K562 (cell line): Measurements from ENCODE around the gene RPS19BP1. TPM values are rescaled to one million over a fixed set of nuclear protein-coding genes. Genes with fewer than 3 reads are reported as not detected.

Source experiments
- ARID1B ChIP-seq: fragments of 450-650 bp; IDR thresholded peaks from 2 replicates; pipeline ENCODE4 v1.6.1; 2016; ENCODE audit warnings: antibody characterized with exemption, mild to moderate bottlenecking, inconsistent platforms
- CC2D1A ChIP-seq: fragments of 450-650 bp; IDR thresholded peaks from 2 replicates; pipeline ENCODE4 v1.6.1; 2017; ENCODE audit warnings: mild to moderate bottlenecking
- CCAR2 ChIP-seq: fragments of 200-400 bp; formaldehyde crosslinking; IDR thresholded peaks from 2 replicates; pipeline ENCODE4 v1.6.1; 2017; ENCODE audit warnings: mild to moderate bottlenecking, low read depth, low read length
- HDAC2 ChIP-seq: fragments of 450-650 bp; IDR thresholded peaks from 2 replicates; pipeline ENCODE4 v1.6.1; 2016; ENCODE audit warnings: mild to moderate bottlenecking
- HDAC3 ChIP-seq: fragments of 450-650 bp; IDR thresholded peaks from 2 replicates; pipeline ENCODE4 v1.6.1; 2018; ENCODE audit warnings: borderline replicate concordance, mild to moderate bottlenecking, moderate library complexity; ENCODE audit not compliant: partially characterized antibody
- NFRKB ChIP-seq: fragments of 450-650 bp; IDR thresholded peaks from 2 replicates; pipeline ENCODE4 v1.6.1; 2016; ENCODE audit warnings: low read depth
- TAF9B ChIP-seq: fragments of 450-650 bp; IDR thresholded peaks from 2 replicates; pipeline ENCODE4 v1.6.1; 2018; ENCODE audit warnings: mild to moderate bottlenecking; ENCODE audit not compliant: partially characterized antibody
- TCF7 ChIP-seq: sonication (generic); IDR thresholded peaks from 2 replicates; pipeline ENCODE4 v1.6.1; 2016; ENCODE audit warnings: antibody characterized with exemption, borderline replicate concordance
- TEAD4 ChIP-seq, 2 experiments: sonication (generic) in 1 of 2; formaldehyde crosslinking in 1 of 2; IDR thresholded peaks; 2 replicates each; pipeline versions ENCODE4 v1.6.1 to v1.8.0; 2012 to 2022; ENCODE audit warnings: borderline replicate concordance in 1 of 2, inconsistent platforms in 1 of 2, low read length in 1 of 2, mild to moderate bottlenecking in 1 of 2, missing genetic modification reagents in 1 of 2
- TRIM24 ChIP-seq, 2 experiments: fragments of 450-650 bp; IDR thresholded peaks; 2 replicates each; pipeline ENCODE4 v1.6.1; 2016
- ZNF75A ChIP-seq: fragments of 450-650 bp; formaldehyde crosslinking; IDR thresholded peaks from 2 replicates; pipeline ENCODE4 v1.4.0; 2020; ENCODE audit warnings: mild to moderate bottlenecking
- polyA plus RNA-seq, 8 experiments: library from polyadenylated mRNA; depleted of rRNA in 4 of 8; stranded (reverse) in 5 of 8; unstranded in 3 of 8; fragments of >200 nt; fragmentation: Nextera tagmentation in 2 of 8; fragmentation: Illumina TruSeq in 1 of 8; extraction: Ambion mirVana in 2 of 8; extraction: Trizol in 1 of 8; gene quantifications; 2 replicates each; pipeline versions ENCODE4 v1.2.1 to v1.2.3, GENCODE V29; 2011 to 2014; ENCODE audit warnings: inconsistent platforms in 1 of 8, missing spikeins in 1 of 8
- total RNA-seq, 7 experiments: library from RNA; depleted of rRNA in 6 of 7; stranded (reverse); fragments of >200 nt in 6 of 7; fragmentation: Illumina TruSeq in 2 of 7; extraction: Trizol in 2 of 7; gene quantifications; 2 replicates each; pipeline versions ENCODE4 v1.2.1 to v1.2.3, GENCODE V29; 2011 to 2021; ENCODE audit warnings: low replicate concordance in 1 of 7
- TF ChIP-seq, protein P1 (sequence below): fragments of 450-650 bp; IDR thresholded peaks from 2 replicates; pipeline ENCODE4 v1.6.1; 2016; ENCODE audit warnings: mild to moderate bottlenecking, moderate library complexity
- TF ChIP-seq, protein P2 (sequence below): fragments of 200-800 bp; sonication (Bioruptor generic); IDR thresholded peaks from 2 replicates; pipeline ENCODE4 v1.6.1; 2017; ENCODE audit warnings: missing genetic modification characterization, missing compliant biosample characterization
- TF ChIP-seq, protein P3 (sequence below): sonication (generic); IDR thresholded peaks from 2 replicates; pipeline ENCODE4 v1.6.1; 2016

Gene RPS19BP1
- total and polyA plus RNA-seq, 9 of the 15 experiments (the other 6 are each of a cell fraction or from before 2014, with no cell fraction given), result 3.0 to 223 (median 84.3) TPM

DNA sequence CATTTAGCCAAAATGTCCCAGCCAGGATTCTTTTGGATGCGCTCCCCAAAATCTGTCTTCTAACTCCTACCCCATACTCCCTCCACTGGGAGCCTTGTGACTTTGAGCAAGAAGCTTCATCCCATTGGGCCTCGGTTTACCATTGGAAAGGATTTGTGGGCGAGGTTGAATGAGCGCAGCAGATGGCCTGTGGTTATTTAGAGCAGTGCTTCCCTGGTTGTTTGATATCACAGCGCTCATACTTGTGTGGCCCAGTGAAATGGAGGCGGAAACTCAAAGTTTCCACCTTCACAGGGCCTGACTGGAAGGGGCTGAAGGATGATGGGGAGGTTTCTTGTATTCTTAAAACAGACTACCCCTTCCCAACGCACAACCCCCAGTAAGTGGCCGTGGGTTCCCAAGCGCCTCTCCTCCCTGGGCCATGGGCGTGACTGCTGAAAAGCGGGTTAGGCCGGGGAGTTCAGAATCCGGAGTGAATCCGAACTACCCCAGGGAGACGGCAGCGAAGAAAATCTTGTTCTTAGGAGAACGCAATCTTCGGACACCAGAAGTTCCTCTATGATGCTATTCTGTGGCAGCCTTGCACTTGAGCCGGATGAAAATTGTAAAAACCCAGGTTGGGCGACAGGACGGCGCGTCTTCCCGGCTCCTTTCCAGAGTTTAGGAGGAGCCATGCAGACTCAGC, 13.4 kb downstream of the RPS19BP1 start (continued):
- TF ChIP-seq, protein P1, sequence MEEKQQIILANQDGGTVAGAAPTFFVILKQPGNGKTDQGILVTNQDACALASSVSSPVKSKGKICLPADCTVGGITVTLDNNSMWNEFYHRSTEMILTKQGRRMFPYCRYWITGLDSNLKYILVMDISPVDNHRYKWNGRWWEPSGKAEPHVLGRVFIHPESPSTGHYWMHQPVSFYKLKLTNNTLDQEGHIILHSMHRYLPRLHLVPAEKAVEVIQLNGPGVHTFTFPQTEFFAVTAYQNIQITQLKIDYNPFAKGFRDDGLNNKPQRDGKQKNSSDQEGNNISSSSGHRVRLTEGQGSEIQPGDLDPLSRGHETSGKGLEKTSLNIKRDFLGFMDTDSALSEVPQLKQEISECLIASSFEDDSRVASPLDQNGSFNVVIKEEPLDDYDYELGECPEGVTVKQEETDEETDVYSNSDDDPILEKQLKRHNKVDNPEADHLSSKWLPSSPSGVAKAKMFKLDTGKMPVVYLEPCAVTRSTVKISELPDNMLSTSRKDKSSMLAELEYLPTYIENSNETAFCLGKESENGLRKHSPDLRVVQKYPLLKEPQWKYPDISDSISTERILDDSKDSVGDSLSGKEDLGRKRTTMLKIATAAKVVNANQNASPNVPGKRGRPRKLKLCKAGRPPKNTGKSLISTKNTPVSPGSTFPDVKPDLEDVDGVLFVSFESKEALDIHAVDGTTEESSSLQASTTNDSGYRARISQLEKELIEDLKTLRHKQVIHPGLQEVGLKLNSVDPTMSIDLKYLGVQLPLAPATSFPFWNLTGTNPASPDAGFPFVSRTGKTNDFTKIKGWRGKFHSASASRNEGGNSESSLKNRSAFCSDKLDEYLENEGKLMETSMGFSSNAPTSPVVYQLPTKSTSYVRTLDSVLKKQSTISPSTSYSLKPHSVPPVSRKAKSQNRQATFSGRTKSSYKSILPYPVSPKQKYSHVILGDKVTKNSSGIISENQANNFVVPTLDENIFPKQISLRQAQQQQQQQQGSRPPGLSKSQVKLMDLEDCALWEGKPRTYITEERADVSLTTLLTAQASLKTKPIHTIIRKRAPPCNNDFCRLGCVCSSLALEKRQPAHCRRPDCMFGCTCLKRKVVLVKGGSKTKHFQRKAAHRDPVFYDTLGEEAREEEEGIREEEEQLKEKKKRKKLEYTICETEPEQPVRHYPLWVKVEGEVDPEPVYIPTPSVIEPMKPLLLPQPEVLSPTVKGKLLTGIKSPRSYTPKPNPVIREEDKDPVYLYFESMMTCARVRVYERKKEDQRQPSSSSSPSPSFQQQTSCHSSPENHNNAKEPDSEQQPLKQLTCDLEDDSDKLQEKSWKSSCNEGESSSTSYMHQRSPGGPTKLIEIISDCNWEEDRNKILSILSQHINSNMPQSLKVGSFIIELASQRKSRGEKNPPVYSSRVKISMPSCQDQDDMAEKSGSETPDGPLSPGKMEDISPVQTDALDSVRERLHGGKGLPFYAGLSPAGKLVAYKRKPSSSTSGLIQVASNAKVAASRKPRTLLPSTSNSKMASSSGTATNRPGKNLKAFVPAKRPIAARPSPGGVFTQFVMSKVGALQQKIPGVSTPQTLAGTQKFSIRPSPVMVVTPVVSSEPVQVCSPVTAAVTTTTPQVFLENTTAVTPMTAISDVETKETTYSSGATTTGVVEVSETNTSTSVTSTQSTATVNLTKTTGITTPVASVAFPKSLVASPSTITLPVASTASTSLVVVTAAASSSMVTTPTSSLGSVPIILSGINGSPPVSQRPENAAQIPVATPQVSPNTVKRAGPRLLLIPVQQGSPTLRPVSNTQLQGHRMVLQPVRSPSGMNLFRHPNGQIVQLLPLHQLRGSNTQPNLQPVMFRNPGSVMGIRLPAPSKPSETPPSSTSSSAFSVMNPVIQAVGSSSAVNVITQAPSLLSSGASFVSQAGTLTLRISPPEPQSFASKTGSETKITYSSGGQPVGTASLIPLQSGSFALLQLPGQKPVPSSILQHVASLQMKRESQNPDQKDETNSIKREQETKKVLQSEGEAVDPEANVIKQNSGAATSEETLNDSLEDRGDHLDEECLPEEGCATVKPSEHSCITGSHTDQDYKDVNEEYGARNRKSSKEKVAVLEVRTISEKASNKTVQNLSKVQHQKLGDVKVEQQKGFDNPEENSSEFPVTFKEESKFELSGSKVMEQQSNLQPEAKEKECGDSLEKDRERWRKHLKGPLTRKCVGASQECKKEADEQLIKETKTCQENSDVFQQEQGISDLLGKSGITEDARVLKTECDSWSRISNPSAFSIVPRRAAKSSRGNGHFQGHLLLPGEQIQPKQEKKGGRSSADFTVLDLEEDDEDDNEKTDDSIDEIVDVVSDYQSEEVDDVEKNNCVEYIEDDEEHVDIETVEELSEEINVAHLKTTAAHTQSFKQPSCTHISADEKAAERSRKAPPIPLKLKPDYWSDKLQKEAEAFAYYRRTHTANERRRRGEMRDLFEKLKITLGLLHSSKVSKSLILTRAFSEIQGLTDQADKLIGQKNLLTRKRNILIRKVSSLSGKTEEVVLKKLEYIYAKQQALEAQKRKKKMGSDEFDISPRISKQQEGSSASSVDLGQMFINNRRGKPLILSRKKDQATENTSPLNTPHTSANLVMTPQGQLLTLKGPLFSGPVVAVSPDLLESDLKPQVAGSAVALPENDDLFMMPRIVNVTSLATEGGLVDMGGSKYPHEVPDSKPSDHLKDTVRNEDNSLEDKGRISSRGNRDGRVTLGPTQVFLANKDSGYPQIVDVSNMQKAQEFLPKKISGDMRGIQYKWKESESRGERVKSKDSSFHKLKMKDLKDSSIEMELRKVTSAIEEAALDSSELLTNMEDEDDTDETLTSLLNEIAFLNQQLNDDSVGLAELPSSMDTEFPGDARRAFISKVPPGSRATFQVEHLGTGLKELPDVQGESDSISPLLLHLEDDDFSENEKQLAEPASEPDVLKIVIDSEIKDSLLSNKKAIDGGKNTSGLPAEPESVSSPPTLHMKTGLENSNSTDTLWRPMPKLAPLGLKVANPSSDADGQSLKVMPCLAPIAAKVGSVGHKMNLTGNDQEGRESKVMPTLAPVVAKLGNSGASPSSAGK, result no peak
- TF ChIP-seq HDAC2 (peak; percentile 65; the same call in 1 of the 2 replicates), TCF7 (0 out of 2 replicates have a peak, but pooled peaks have one; percentile 40), NFRKB (0 out of 2 replicates have a peak, but pooled peaks have one; percentile 32), ARID1B (0 out of 2 replicates have a peak, but pooled peaks have one; percentile 35), HDAC3 (peak; percentile 92), TRIM24 (IDR thresholded peaks at IDR 0.05) (0 out of 4 replicates have a peak, but pooled peaks of 1 of the 2 experiments have one; percentile 7), CCAR2 (no peak), TEAD4 (IDR thresholded peaks at IDR 0.05; ENCODE audit: low read length) (0 out of 2 replicates have a peak, but pooled peaks have one; percentile 7), TEAD4 (CRISPR knock-in tag; IDR thresholded peaks at IDR 0.05; ENCODE audit: borderline replicate concordance) (no peak), CC2D1A (no peak), ZNF75A (CRISPR knock-in tag) (no peak), TAF9B (peak; percentile 29)
- TF ChIP-seq, protein P2, sequence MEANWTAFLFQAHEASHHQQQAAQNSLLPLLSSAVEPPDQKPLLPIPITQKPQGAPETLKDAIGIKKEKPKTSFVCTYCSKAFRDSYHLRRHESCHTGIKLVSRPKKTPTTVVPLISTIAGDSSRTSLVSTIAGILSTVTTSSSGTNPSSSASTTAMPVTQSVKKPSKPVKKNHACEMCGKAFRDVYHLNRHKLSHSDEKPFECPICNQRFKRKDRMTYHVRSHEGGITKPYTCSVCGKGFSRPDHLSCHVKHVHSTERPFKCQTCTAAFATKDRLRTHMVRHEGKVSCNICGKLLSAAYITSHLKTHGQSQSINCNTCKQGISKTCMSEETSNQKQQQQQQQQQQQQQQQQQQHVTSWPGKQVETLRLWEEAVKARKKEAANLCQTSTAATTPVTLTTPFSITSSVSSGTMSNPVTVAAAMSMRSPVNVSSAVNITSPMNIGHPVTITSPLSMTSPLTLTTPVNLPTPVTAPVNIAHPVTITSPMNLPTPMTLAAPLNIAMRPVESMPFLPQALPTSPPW (CRISPR knock-in tag), result peak; percentile 4; the same call in 1 of the 2 replicates
- TF ChIP-seq, protein P3, sequence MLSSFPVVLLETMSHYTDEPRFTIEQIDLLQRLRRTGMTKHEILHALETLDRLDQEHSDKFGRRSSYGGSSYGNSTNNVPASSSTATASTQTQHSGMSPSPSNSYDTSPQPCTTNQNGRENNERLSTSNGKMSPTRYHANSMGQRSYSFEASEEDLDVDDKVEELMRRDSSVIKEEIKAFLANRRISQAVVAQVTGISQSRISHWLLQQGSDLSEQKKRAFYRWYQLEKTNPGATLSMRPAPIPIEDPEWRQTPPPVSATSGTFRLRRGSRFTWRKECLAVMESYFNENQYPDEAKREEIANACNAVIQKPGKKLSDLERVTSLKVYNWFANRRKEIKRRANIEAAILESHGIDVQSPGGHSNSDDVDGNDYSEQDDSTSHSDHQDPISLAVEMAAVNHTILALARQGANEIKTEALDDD, result no peak
